ENCODE measurements around the gene TRIM7.
A peak's percentile ranks its signal among the peaks of the same experiment; 100 is the strongest.

TRIM7 gene

DNA sequence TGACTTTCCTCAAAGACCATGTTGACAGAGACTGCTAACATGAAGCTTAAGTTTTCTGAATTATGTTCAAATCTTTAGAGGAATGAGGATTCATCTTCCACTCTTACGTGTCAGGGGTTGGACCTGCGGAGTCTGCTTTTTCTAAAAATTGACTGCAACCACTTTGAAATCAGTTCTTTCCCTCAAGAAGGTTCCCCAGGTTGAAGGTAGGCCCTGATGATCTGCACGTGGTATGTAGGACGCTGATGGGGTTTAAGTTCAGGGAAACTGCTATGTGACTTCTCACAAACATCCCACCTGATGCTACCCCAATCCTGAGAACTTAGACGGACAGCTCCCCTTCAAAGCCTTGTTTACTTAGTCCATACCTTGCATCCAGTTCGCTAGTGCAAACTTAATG is 31.5 kb upstream of the TRIM7 start:
- Mint-ChIP-seq H3K36me3 (ENCODE audit: low read depth) (peaks cover 86% of the 10 kb centered on the region), H3K4me1 (ENCODE audit: low read depth) (peaks cover 13% of the 10 kb centered on the region), H3K4me3 (no peak overlapping the region), H3K27ac (peak overlapping the region; percentile 26), H3K9me3 (no peaks in the 10 kb centered on the region), H3K27me3 (ENCODE audit: low read depth) (no peaks in the 10 kb centered on the region)
- no peak for DNase-seq (ENCODE audit: low spot score)

DNA sequence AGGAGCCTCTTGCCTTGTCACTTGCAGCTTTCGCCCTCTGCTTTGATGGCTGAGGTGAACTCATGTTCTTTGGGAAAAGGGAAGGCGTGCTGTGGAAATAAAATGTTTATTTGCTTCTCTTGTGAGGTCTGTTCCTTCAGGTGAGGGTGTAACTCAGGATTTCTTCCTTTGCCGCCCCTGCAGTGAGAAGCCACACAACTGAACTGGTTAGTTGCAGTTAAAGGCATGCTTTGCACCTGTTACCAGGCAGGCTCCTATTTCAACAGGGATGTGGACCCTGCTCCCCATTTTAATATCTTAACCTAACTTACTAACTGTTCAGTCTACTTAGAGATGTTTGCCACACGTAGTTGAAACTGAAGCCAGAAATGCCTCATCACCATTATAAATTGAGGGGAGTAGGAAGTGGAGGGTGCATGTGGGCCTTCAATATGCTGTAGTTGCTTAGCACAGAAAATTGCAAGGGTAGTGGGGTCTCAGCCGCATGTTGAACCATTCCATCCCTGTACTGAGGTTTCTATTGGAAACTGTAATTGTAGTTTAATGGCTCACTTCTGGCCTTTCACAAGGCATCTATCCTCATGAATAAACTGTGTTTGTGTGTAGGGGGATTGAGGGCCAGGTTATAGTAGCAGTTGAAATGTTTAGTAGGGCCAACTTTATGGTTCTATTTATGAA is 30.8 kb upstream of the TRIM7 start:
- H3K27me3 Mint-ChIP-seq (ENCODE audit: low read depth), result no peaks in the 10 kb centered on the region
- peak overlapping the region; percentile 45 for H3K27ac Mint-ChIP-seq
- peaks cover 7% of the 10 kb centered on the region for H3K4me1 Mint-ChIP-seq (ENCODE audit: low read depth)
- H3K9me3 Mint-ChIP-seq, result no peaks in the 10 kb centered on the region
- H3K36me3 Mint-ChIP-seq (ENCODE audit: low read depth), result peaks cover 82% of the 10 kb centered on the region
- DNase-seq (ENCODE audit: low spot score), result no peak
- no peak overlapping the region for H3K4me3 Mint-ChIP-seq

DNA sequence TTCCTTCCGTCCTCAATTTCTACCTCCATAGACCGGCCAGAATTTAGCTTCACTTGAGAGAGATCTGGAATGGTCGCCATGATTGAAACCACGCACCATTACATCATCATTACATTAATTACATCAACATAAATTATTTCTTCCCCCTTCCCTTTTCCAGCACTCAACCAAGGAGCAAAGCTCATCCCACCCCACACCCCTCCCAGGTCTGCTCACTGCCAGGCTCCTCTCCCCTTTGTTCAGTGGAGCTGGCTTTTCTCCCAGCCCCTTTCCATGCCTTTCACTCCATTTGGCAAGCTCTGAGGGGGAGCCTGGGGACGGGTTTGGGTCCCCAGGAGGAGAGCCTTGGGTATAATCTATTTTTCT is 30.3 kb upstream of the TRIM7 start:
- no peak for DNase-seq (ENCODE audit: low spot score)
- peaks cover 77% of the 10 kb centered on the region for H3K36me3 Mint-ChIP-seq (ENCODE audit: low read depth)
- peaks cover 7% of the 10 kb centered on the region for H3K4me1 Mint-ChIP-seq (ENCODE audit: low read depth)
- H3K4me3 Mint-ChIP-seq, result no peak overlapping the region
- H3K9me3 Mint-ChIP-seq, result no peaks in the 10 kb centered on the region
- H3K27me3 Mint-ChIP-seq (ENCODE audit: low read depth), result no peaks in the 10 kb centered on the region
- peak overlapping the region; percentile 8 for H3K27ac Mint-ChIP-seq

DNA sequence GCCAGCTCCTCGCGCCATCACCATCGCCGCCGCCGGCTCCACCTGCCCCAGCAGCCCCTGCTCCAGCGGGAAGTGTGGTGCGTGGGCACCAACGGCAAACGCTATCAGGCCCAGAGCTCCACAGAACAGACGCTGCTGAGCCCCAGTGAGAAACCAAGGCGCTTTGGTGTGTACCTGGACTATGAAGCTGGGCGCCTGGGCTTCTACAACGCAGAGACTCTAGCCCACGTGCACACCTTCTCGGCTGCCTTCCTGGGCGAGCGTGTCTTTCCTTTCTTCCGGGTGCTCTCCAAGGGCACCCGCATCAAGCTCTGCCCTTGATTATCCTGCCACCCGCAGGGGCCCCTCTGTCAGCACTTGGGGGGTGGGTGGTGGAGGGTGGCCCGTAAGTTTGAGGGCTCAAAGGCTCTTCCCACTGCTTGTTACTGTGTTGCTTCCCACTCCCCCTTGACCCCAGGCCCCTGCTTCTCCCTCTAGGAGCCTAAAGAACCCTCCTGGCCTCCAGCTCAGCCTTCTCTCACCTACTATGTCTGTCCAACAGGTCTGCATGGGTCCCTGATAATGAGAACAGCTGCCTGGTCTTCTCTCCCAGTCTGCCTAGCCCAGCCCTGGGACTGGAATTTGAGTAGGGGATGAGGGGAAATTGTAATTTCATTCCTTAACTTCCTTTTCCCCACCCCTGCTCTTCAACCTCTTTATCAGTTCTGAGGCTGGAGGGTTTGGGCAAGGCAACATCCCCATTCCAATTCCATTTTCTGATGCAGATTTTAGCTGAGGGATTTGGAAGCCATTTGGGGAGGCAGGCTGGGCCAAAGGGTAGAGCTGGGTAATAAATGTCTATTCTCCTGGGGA is 29.7 kb upstream of the TRIM7 start:
- H3K4me3 Mint-ChIP-seq, result no peak overlapping the region
- peaks cover 76% of the 10 kb centered on the region for H3K36me3 Mint-ChIP-seq (ENCODE audit: low read depth)
- peak overlapping the region; percentile 8 for H3K27ac Mint-ChIP-seq
- no peak for DNase-seq (ENCODE audit: low spot score)
- no peaks in the 10 kb centered on the region for H3K27me3 Mint-ChIP-seq (ENCODE audit: low read depth)
- no peaks in the 10 kb centered on the region for H3K9me3 Mint-ChIP-seq
- peaks cover 9% of the 10 kb centered on the region for H3K4me1 Mint-ChIP-seq (ENCODE audit: low read depth)

DNA sequence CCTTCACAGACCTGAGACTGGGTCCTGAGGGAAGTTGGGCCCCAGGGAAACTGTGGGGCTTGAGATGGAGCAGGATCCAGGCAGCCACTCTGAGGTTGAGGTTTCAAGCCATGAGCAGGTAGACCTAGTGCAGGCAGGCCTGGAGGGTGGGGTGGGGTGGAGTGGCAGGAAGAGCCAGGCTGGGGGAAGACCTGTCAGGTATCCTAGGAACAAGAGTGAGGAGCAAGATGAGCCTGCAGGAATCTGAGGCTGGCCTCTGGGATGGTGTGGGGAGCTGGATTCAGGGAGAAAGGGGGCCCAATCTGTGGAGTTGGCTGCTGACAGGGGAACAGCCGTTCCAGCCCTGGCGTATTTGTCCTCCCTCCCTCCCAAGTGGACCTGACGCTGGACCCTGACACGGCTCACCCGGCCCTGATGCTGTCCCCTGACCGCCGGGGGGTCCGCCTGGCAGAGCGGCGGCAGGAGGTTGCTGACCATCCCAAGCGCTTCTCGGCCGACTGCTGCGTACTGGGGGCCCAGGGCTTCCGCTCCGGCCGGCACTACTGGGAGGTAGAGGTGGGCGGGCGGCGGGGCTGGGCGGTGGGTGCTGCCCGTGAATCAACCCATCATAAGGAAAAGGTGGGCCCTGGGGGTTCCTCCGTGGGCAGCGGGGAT is 28.9 kb upstream of the TRIM7 start:
- no peak for DNase-seq (ENCODE audit: low spot score)
- no peak overlapping the region for H3K27ac Mint-ChIP-seq
- peaks cover 76% of the 10 kb centered on the region for H3K36me3 Mint-ChIP-seq (ENCODE audit: low read depth)
- H3K9me3 Mint-ChIP-seq, result no peaks in the 10 kb centered on the region
- peaks cover 12% of the 10 kb centered on the region for H3K4me1 Mint-ChIP-seq (ENCODE audit: low read depth)
- H3K4me3 Mint-ChIP-seq, result no peak overlapping the region
- no peaks in the 10 kb centered on the region for H3K27me3 Mint-ChIP-seq (ENCODE audit: low read depth)

DNA sequence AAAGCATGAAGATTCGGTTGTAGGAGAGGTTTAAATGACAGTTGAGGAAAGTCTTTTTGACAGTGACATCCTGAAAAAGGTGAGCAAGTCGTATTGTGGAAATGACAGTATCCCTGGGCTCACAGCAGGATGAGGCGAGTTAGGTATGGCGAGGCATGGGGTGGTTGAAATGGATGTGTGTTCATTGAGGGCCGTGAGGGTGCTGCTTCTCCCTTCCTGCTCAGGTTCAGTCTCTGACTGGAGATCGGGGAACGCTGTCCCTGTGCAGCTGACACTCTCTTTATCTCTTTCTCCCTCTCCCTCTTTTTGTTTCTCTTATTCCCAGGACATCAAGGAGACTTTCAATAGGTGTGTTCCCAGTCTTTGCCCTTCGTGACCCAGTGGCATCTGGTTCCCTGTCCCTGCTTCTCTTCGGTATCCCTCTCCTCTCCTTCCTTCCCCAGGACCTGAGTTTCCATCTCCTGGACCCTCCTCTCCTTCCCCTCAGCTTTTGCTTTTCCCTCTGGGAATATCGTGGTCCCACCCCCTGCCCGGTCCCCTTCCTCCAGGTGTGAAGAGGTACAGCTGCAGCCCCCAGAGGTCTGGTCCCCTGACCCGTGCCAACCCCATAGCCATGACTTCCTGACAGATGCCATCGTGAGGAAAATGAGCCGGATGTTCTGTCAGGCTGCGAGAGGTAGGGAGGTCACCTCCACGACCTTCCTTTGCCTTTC is 28.2 kb upstream of the TRIM7 start:
- Mint-ChIP-seq H3K4me3 (no peak overlapping the region), H3K36me3 (ENCODE audit: low read depth) (peaks cover 69% of the 10 kb centered on the region), H3K27ac (peak overlapping the region; percentile 37), H3K9me3 (no peaks in the 10 kb centered on the region), H3K4me1 (ENCODE audit: low read depth) (peaks cover 10% of the 10 kb centered on the region), H3K27me3 (ENCODE audit: low read depth) (no peaks in the 10 kb centered on the region)
- no peak for DNase-seq (ENCODE audit: low spot score)

DNA sequence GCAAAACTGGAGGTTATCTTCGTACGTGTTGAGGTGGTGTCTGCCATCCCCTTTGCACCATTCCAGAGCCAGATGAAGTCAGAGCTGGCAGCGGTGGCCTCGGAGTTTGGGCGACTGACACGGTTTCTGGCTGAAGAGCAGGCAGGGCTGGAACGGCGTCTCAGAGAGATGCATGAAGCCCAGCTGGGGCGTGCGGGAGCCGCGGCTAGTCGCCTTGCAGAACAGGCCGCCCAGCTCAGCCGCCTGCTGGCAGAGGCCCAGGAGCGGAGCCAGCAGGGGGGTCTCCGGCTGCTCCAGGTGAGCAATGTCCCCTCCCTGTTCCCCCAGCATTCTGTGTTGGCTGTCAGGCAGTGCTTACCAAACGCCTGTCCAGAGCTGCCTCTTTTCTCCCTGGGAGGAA is 27.6 kb upstream of the TRIM7 start:
- peaks cover 63% of the 10 kb centered on the region for H3K36me3 Mint-ChIP-seq (ENCODE audit: low read depth)
- H3K4me3 Mint-ChIP-seq, result no peak overlapping the region
- no peaks in the 10 kb centered on the region for H3K9me3 Mint-ChIP-seq
- no peak overlapping the region for H3K27ac Mint-ChIP-seq
- peaks cover 10% of the 10 kb centered on the region for H3K4me1 Mint-ChIP-seq (ENCODE audit: low read depth)
- DNase-seq (ENCODE audit: low spot score), result no peak
- no peaks in the 10 kb centered on the region for H3K27me3 Mint-ChIP-seq (ENCODE audit: low read depth)

DNA sequence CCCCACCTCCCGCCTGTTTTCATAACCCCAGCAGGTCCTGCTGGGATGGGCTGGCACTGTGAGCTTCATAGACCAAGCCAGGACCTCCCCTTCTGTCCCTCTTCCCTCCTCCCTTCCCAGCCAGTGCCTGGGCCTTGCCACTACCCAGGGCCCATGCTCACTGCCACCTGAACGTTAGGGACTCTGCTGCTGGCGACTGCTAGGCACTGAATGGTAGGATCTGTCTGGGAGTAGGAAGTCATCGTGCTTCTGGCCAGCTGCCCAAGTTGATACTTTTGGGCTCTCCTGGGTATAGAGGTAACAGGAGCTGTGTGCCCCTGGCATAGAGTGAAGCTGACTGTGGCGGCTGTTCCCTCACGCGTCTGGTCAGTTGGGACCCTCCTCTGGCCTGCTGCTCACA is 26.4 kb upstream of the TRIM7 start:
- H3K27me3 Mint-ChIP-seq (ENCODE audit: low read depth), result no peaks in the 10 kb centered on the region
- H3K4me3 Mint-ChIP-seq, result no peak overlapping the region
- no peak for DNase-seq (ENCODE audit: low spot score)
- peaks cover 51% of the 10 kb centered on the region for H3K36me3 Mint-ChIP-seq (ENCODE audit: low read depth)
- H3K9me3 Mint-ChIP-seq, result no peaks in the 10 kb centered on the region
- H3K27ac Mint-ChIP-seq, result no peak overlapping the region
- H3K4me1 Mint-ChIP-seq (ENCODE audit: low read depth), result peaks cover 11% of the 10 kb centered on the region

DNA sequence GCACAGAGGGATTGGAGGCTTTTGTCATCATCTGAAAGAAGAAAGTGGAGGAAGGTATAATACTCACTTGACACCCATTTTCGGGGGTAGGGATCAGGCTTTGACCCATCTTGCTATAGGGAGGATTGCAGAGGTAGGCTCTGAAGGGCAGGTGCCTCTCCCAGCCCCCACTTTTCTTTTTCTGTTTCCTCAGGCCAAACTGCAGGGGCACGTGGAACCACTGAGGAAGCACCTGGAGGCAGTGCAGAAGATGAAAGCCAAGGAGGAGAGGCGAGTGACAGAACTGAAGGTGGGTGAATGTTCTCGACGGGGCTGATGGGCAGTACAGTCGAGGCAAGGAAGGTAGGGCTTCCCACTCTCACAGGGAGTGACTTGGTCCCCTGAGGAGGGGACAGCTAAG is 25.6 kb upstream of the TRIM7 start:
- Mint-ChIP-seq H3K36me3 (ENCODE audit: low read depth) (peaks cover 45% of the 10 kb centered on the region), H3K27ac (no peak overlapping the region), H3K4me3 (no peak overlapping the region), H3K27me3 (ENCODE audit: low read depth) (no peaks in the 10 kb centered on the region), H3K9me3 (no peaks in the 10 kb centered on the region), H3K4me1 (ENCODE audit: low read depth) (peaks cover 14% of the 10 kb centered on the region)
- DNase-seq (ENCODE audit: low spot score), result no peak

DNA sequence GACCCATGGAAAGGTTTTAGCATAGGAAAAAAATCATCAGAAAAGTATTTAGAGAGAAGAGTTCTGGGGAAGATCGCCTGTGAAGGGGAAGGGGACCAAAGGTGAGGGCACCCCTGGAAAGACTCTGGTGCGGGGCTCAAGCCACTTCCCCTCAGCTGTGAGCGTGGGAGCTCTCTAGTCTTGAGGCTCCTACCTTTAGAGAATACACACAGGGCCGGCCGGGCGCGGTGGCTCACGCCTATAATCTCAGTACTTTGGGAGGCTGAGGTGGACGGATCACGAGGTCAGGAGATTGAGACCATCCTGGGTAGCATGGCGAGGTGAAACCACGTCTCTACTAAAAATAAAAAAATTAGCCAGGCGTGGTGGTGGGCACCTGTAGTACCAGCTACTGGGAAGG is 25.0 kb upstream of the TRIM7 start:
- no peak for DNase-seq (ENCODE audit: low spot score)
- Mint-ChIP-seq H3K4me1 (ENCODE audit: low read depth) (peaks cover 18% of the 10 kb centered on the region), H3K27me3 (ENCODE audit: low read depth) (no peaks in the 10 kb centered on the region), H3K36me3 (ENCODE audit: low read depth) (peaks cover 40% of the 10 kb centered on the region), H3K27ac (peak overlapping the region; percentile 27), H3K9me3 (no peaks in the 10 kb centered on the region), H3K4me3 (no peak overlapping the region)

DNA sequence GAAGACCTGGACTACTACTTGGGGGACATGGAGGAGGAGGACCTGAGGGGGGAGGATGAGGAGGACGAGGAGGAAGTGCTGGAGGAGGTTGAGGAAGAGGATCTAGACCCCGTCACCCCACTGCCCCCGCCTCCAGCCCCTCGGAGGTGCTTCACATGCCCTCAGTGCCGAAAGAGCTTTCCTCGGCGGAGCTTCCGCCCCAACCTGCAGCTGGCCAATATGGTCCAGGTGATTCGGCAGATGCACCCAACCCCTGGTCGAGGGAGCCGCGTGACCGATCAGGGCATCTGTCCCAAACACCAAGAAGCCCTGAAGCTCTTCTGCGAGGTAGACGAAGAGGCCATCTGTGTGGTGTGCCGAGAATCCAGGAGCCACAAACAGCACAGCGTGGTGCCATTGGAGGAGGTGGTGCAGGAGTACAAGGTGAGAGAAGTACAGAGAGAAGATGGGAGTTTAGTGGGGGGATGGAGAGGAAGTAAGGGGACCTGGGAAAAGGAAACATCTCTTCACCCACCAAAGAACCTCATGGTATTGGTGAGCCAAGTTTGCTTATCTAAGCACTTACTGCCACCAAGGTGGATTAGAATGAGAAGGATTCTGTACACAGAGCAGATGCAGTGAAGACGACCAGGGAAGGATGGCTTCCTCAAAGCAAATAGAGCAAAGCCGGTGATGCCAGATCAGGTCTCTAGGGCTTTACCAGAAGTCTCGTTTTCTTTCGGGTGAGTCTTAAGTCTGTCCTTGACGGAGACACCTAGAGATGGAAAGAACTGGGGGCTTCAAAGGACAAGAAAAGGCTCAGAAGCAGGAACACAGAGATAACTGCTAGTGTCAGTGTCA is 19.6 kb upstream of the TRIM7 start:
- Mint-ChIP-seq H3K27ac (peak overlapping the region; percentile 96), H3K36me3 (ENCODE audit: low read depth) (peaks cover 18% of the 10 kb centered on the region), H3K4me3 (peak overlapping the region; percentile 98), H3K4me1 (ENCODE audit: low read depth) (peaks cover 54% of the 10 kb centered on the region), H3K27me3 (ENCODE audit: low read depth) (peaks cover 6% of the 10 kb centered on the region), H3K9me3 (no peaks in the 10 kb centered on the region)
- no peak for DNase-seq (ENCODE audit: low spot score)

DNA sequence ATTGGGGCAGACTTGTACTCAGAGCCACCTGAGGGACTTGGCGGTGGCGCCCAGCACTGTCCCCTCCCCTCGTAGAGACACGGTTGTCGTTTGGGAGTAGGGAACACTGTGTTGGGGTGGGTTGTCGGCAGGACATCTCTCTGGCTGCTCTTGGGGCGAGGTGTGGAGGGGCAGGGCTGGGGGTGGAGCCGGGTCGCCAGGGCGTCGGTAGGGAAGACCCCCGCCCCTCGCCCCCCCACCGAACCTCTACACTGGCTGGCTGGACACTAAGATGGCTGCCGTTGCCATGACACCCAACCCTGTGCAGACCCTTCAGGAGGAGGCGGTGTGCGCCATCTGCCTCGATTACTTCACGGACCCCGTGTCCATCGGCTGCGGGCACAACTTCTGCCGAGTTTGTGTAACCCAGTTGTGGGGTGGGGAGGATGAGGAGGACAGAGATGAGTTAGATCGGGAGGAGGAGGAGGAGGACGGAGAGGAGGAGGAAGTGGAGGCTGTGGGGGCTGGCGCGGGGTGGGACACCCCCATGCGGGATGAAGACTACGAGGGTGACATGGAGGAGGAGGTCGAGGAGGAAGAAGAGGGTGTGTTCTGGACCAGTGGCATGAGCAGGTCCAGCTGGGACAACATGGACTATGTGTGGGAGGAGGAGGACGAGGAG is 18.9 kb upstream of the TRIM7 start:
- peaks cover 46% of the 10 kb centered on the region for H3K4me1 Mint-ChIP-seq (ENCODE audit: low read depth)
- peaks cover 11% of the 10 kb centered on the region for H3K36me3 Mint-ChIP-seq (ENCODE audit: low read depth)
- peaks cover 6% of the 10 kb centered on the region for H3K27me3 Mint-ChIP-seq (ENCODE audit: low read depth)
- DNase-seq (ENCODE audit: low spot score), result peak; percentile 47
- no peaks in the 10 kb centered on the region for H3K9me3 Mint-ChIP-seq
- peak overlapping the region; percentile 98 for H3K4me3 Mint-ChIP-seq
- H3K27ac Mint-ChIP-seq, result peak overlapping the region; percentile 96
